ENCODE measurements around the gene EID3. TPM values are rescaled to one million over a fixed set of nuclear protein-coding genes. Genes with fewer than 3 reads are reported as not detected.

The EID3 gene
- total RNA-seq, 1 experiment from 2014 or later: 3.0 TPM

GRCh38 chr12:104334581-104334980, 31.0 kb downstream of the EID3 start:
- Histone ChIP-seq H3K36me3 (ENCODE audit: control insufficient read depth in 1 of 2, insufficient read depth in 2 of 2, low read length in 2 of 2) (peaks cover 48 to 65% of the 10 kb centered on the region in 2 experiments), H3K9me3 (ENCODE audit: control insufficient read depth in 1 of 2, insufficient read depth in 1 of 2, low read depth in 1 of 2, low read length in 2 of 2) (no peaks in the 10 kb centered on the region), H3K4me1 (ENCODE audit: control insufficient read depth in 1 of 2, insufficient read depth in 2 of 2, low read length in 2 of 2) (no peaks in the 10 kb centered on the region), H2AFZ (ENCODE audit: low read depth, low read length, poor library complexity, severe bottlenecking) (no peak overlapping the region), H3K9me2 (ENCODE audit: insufficient read depth) (no peaks in the 10 kb centered on the region), H3K9ac (ENCODE audit: low read length) (no peak overlapping the region), H3K27me3 (ENCODE audit: insufficient read depth, low read length) (no peaks in the 10 kb centered on the region), H3K4me3 (replicated peaks in 1 of 2; ENCODE audit: low read depth in 1 of 2, low read length in 2 of 2) (no peak overlapping the region), H3K4me2 (ENCODE audit: low read length) (no peak overlapping the region), H3K79me2 (ENCODE audit: insufficient read depth, low read length) (peaks cover 91% of the 10 kb centered on the region), H4K20me1 (ENCODE audit: insufficient read depth) (peaks cover 13% of the 10 kb centered on the region; the same call in 1 of the 2 replicates), H3K27ac (ENCODE audit: low read depth, low read length) (no peak overlapping the region)
- ChIA-PET CTCF (no interaction called here), RAD21 (ENCODE audit: low non-redundant PET in 1 of 2, low total read pairs in 2 of 2, uncharacterized antibody in 2 of 2, unreplicated experiment in 2 of 2) (no interaction called here), POLR2A (no interaction called here)
- TF ChIP-seq RAD21 (IDR thresholded peaks at IDR 0.05; ENCODE audit: low read depth) (no peak), POLR2AphosphoS5 (IDR thresholded peaks at IDR 0.05; ENCODE audit: low read depth, low read length) (no peak), ZNF274 (IDR thresholded peaks at IDR 0.05; ENCODE audit: low read depth, low read length) (no peak), ATF3 (IDR thresholded peaks at IDR 0.05) (no peak), FOSL1 (IDR thresholded peaks at IDR 0.05; ENCODE audit: low read depth) (no peak)
- intact Hi-C loops (cut with micrococcal nuclease): no loop called here
- ATAC-seq: no peak
- DNase-seq (ENCODE audit: low read depth, low spot score): no peak
- BruUV-seq (replicated peaks): no TSS peak

- POLR2A ChIA-PET: no interaction called here
- H3K36me3 ChIP-seq (ENCODE audit: control insufficient read depth in 1 of 2, insufficient read depth in 2 of 2, low read length in 2 of 2): peaks cover 57 to 60% of the 10 kb centered on the region in 2 experiments
- no peak overlapping the region for H3K4me2 ChIP-seq (ENCODE audit: low read length)
- no TSS peak for BruUV-seq (replicated peaks)
- peaks cover 91% of the 10 kb centered on the region for H3K79me2 ChIP-seq (ENCODE audit: insufficient read depth, low read length)
- intact Hi-C loops (cut with micrococcal nuclease): no loop called here
- H3K27ac ChIP-seq (ENCODE audit: low read depth, low read length): no peak overlapping the region
- H4K20me1 ChIP-seq (ENCODE audit: insufficient read depth): peaks cover 8% of the 10 kb centered on the region; the same call in 1 of the 2 replicates
- H2AFZ ChIP-seq (ENCODE audit: low read depth, low read length, poor library complexity, severe bottlenecking): no peak overlapping the region
- H3K9me2 ChIP-seq (ENCODE audit: insufficient read depth): no peaks in the 10 kb centered on the region
- no peaks in the 10 kb centered on the region for H3K27me3 ChIP-seq (ENCODE audit: insufficient read depth, low read length)
- peak; percentile 23; the same call in 1 of the 2 replicates for TF ChIP-seq POLR2AphosphoS5 (IDR thresholded peaks at IDR 0.05; ENCODE audit: low read depth, low read length)
- no peak for TF ChIP-seq YY1 (IDR thresholded peaks at IDR 0.05; ENCODE audit: extremely low read depth, insufficient replicate concordance, low read depth, low read length)
- no peak for TF ChIP-seq ZFX (IDR thresholded peaks at IDR 0.05)
- TF ChIP-seq ZBTB33 (IDR thresholded peaks at IDR 0.05; ENCODE audit: extremely low read depth, insufficient replicate concordance, low read length): no peak
- no peak for DNase-seq (ENCODE audit: low read depth, low spot score)
- ATAC-seq: no peak
- H3K4me1 ChIP-seq (ENCODE audit: control insufficient read depth in 1 of 2, insufficient read depth in 2 of 2, low read length in 2 of 2): no peaks in the 10 kb centered on the region
- H3K9me3 ChIP-seq (ENCODE audit: control insufficient read depth in 1 of 2, insufficient read depth in 1 of 2, low read depth in 1 of 2, low read length in 2 of 2): no peaks in the 10 kb centered on the region
- no peak overlapping the region for H3K9ac ChIP-seq (ENCODE audit: low read length)
- no peak overlapping the region for H3K4me3 ChIP-seq (replicated peaks in 1 of 2; ENCODE audit: low read depth in 1 of 2, low read length in 2 of 2)
- CTCF ChIA-PET: no interaction called here
- RAD21 ChIA-PET (ENCODE audit: low non-redundant PET in 1 of 2, low total read pairs in 2 of 2, uncharacterized antibody in 2 of 2, unreplicated experiment in 2 of 2): interaction anchor here in 1 of 2 experiments (0.6 kb wide), 1 partner anchor 10 kb away, joined by 3 read pairs; no protein-coding TSS in a partner anchor
These were observed 32.6 kb downstream of the EID3 start for GRCh38 chr12:104336115-104336514.
